GM12892 (cell line): ENCODE results near the gene HOXC6.

Source experiments
- POLR2A ChIP-seq: IDR thresholded peaks from 2 replicates; pipeline ENCODE4 v1.6.1; 2011; ENCODE audit warnings: low read depth, low read length, control low read depth
- POLR2AphosphoS5 ChIP-seq: IDR thresholded peaks from 2 replicates; pipeline ENCODE4 v1.6.1; 2011; ENCODE audit warnings: low read depth, low read length, control low read depth
- TAF1 ChIP-seq: IDR thresholded peaks from 2 replicates; pipeline ENCODE4 v1.6.1; 2011; ENCODE audit warnings: low read depth, mild to moderate bottlenecking, control low read depth, low read length, borderline replicate concordance

GRCh38 chr12:54004841-54005530 is 23.3 kb upstream of the HOXC6 start:
- no peak for TF ChIP-seq POLR2A
- no peak for TF ChIP-seq TAF1
- no peak for TF ChIP-seq POLR2AphosphoS5
